CD14-positive monocyte (primary cell): ENCODE measurements around the gene POR. TPM values are rescaled to one million over a fixed set of nuclear protein-coding genes. Genes with fewer than 3 reads are reported as not detected.

ENCODE experiments used
- DNase-seq, 3 donors: peaks; one replicate each; pipeline ENCODE4 v3.0.0-alpha.2; 2011 to 2022
- H2AFZ ChIP-seq: 2 replicates; pipeline ENCODE4 v1.6.0; 2012; ENCODE audit warnings: mild to moderate bottlenecking, low read depth, low read length, inconsistent platforms; ENCODE audit not compliant: insufficient read depth, poor library complexity, severe bottlenecking
- H3K27ac ChIP-seq, 2 donors: 1 replicate in 1 of 2; 2 replicates in 1 of 2; pipeline ENCODE4 v1.5.1; 2012 to 2013; ENCODE audit warnings: low read length in 2 of 2, control low read depth in 1 of 2, inconsistent platforms in 1 of 2, low read depth in 1 of 2, mild to moderate bottlenecking in 1 of 2
- H3K27me3 ChIP-seq, 2 donors: one replicate each; pipeline versions ENCODE4 v1.6.0 to v1.6.1; 2011 to 2013; ENCODE audit warnings: low read length in 2 of 2; ENCODE audit not compliant: control insufficient read depth in 2 of 2, insufficient read depth in 2 of 2
- H3K36me3 ChIP-seq, 2 donors: replicated peaks in 1 of 2; 1 replicate in 1 of 2; 2 replicates in 1 of 2; pipeline versions ENCODE4 v1.5.1 to v1.6.1; 2012 to 2013; ENCODE audit warnings: low read length in 2 of 2, control low read depth in 1 of 2, inconsistent platforms in 1 of 2, mild to moderate bottlenecking in 1 of 2; ENCODE audit not compliant: insufficient read depth in 2 of 2, control insufficient read depth in 1 of 2
- H3K4me1 ChIP-seq, 2 donors: 1 replicate in 1 of 2; 2 replicates in 1 of 2; pipeline versions ENCODE4 v1.5.1 to v1.6.1; 2012 to 2013; ENCODE audit warnings: low read length in 2 of 2, control low read depth in 1 of 2, inconsistent platforms in 1 of 2, mild to moderate bottlenecking in 1 of 2, moderate library complexity in 1 of 2; ENCODE audit not compliant: insufficient read depth in 2 of 2, control insufficient read depth in 1 of 2
- H3K4me2 ChIP-seq: replicated peaks from 2 replicates; pipeline ENCODE3; 2012; ENCODE audit warnings: low read length, moderate library complexity, mild to moderate bottlenecking; ENCODE audit not compliant: poor library complexity, severe bottlenecking; ENCODE audit errors: extremely low read depth
- H3K4me3 ChIP-seq, 3 experiments: fragments of 200-600 bp in 1 of 3; sonication (generic) in 1 of 3; replicated peaks in 1 of 3; 1 replicate in 2 of 3; 2 replicates in 1 of 3; pipeline ENCODE4 v1.5.1; 2011 to 2013; ENCODE audit warnings: low read length in 3 of 3, mild to moderate bottlenecking in 3 of 3, control low read depth in 2 of 3, low read depth in 2 of 3, inconsistent platforms in 1 of 3, moderate library complexity in 1 of 3
- H3K79me2 ChIP-seq: 2 replicates; pipeline ENCODE4 v1.6.0; 2012; ENCODE audit warnings: mild to moderate bottlenecking, control low read depth, inconsistent platforms, low read length, moderate library complexity; ENCODE audit not compliant: insufficient read depth
- H3K9ac ChIP-seq: 2 replicates; pipeline ENCODE4 v1.6.0; 2017; ENCODE audit warnings: low read length, mild to moderate bottlenecking; ENCODE audit not compliant: insufficient read depth, poor library complexity, severe bottlenecking
- H3K9me3 ChIP-seq, 2 donors: replicated peaks in 1 of 2; 1 replicate in 1 of 2; 2 replicates in 1 of 2; pipeline versions ENCODE4 v1.5.1 to v1.6.1; 2012 to 2013; ENCODE audit warnings: low read length in 2 of 2, control low read depth in 1 of 2; ENCODE audit not compliant: control insufficient read depth in 1 of 2, insufficient read depth in 1 of 2
- H4K20me1 ChIP-seq: 2 replicates; pipeline ENCODE4 v1.6.0; 2012; ENCODE audit warnings: mild to moderate bottlenecking, low read length, control low read depth, moderate library complexity; ENCODE audit not compliant: insufficient read depth
- H3K27ac Mint-ChIP-seq, 7 donors: one replicate each; pipeline ENCODE4 v1.8.0; 2020; ENCODE audit warnings: mild to moderate bottlenecking in 7 of 7, mixed read lengths in 7 of 7, moderate library complexity in 6 of 7, inconsistent platforms in 2 of 7
- H3K27me3 Mint-ChIP-seq, 3 donors: one replicate each; pipeline ENCODE4 v1.8.0; 2021 to 2022; ENCODE audit warnings: low read depth in 3 of 3, mild to moderate bottlenecking in 3 of 3, mixed read lengths in 3 of 3, moderate library complexity in 3 of 3, inconsistent platforms in 1 of 3
- H3K36me3 Mint-ChIP-seq, 2 donors: one replicate each; pipeline ENCODE4 v1.8.0; 2020; ENCODE audit warnings: mixed read lengths in 2 of 2, inconsistent platforms in 1 of 2, mild to moderate bottlenecking in 1 of 2
- H3K4me1 Mint-ChIP-seq: one replicate; pipeline ENCODE4 v1.8.0; 2020; ENCODE audit warnings: mild to moderate bottlenecking, mixed read lengths
- H3K4me3 Mint-ChIP-seq, 2 donors: one replicate each; pipeline ENCODE4 v1.8.0; 2020; ENCODE audit warnings: mild to moderate bottlenecking in 2 of 2, mixed read lengths in 2 of 2, moderate library complexity in 1 of 2
- H3K9me3 Mint-ChIP-seq, 7 donors: one replicate each; pipeline ENCODE4 v1.8.0; 2020 to 2022; ENCODE audit warnings: mixed read lengths in 7 of 7, mild to moderate bottlenecking in 6 of 7, moderate library complexity in 6 of 7, inconsistent platforms in 2 of 7
- WGBS: methylation state at CpG from one replicate; pipeline ENCODE4 v1.1.5; 2013; ENCODE audit warnings: missing lambda C conversion rate; ENCODE audit not compliant: insufficient coverage; 5-methylcytosine and 5-hydroxymethylcytosine counted together
- intact Hi-C, 2 donors: fragments of 100-400 bp; cut with micrococcal nuclease; formaldehyde crosslinking; loops; one replicate each; pipeline versions ENCODE4 v1.15.0 to v1.15.1; 2023
- polyA plus RNA-seq, 3 donors: library from polyadenylated mRNA; depleted of rRNA in 1 of 3; unstranded in 2 of 3; stranded (reverse) in 1 of 3; fragments of 300-500 nt in 2 of 3; fragments of >200 nt in 1 of 3; fragmentation: Illumina TruSeq in 2 of 3; gene quantifications; 1 replicate in 2 of 3; 2 replicates in 1 of 3; pipeline ENCODE4 v1.2.3, GENCODE V29; 2012 to 2021
- TF ChIP-seq, protein P1 (sequence below): fragments of 200-600 bp; IDR thresholded peaks from one replicate; pipeline ENCODE4 v1.8.0; 2022; ENCODE audit warnings: antibody characterized with exemption, mild to moderate bottlenecking

The POR gene
- polyA plus RNA-seq, 3 donors: 90.5 to 102 (median 98.1) TPM

DNA sequence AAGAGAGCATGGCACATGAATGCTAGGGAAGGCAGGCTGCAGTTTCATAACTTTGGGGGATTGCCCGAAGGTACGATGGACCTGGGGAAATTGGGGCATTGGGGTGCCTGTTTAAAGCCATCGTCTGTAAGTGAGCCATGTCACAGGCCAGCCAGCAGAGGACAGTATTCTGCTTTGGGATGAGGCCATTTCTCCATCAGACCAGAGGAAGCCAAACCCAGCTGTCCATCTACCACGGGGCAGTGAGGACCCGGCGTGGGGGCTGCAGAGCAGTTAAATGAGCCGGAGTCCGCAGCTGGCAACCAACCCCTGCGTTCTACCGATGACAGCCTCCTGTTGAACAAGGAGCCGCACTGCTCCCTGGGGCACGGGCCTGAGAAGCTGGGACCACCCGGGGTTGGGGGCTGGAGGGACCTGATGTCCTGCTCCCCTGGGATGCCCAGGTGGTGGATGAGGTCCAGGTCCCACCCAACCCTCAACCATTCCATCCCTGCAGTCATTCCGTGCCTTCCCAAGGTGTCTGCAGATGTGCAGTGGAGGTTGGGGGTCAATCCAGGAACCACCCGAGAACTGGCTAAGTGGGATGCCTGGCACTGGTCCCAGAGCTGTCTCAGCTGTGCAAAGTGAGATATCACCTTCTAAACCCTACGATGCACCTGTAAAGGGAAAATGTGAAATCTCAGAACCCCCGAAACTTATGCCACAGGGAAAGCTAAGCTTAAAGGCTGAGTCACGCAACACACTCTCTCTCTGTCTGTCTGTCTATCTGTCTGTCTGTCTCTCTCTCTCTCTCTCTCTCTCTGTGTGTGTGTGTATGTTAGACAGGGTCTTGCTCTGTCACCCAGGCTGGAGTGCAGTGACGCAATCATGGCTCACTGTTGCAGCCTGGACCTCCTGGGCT lies 48.2 kb upstream of the POR start:
- H3K79me2 ChIP-seq: no peaks in the 10 kb centered on the region
- WGBS: 32% methylated on average over 10 of the region's 19 CpGs
- Mint-ChIP-seq H3K4me3 (peak overlapping the region in 1 of 2 donors; percentile 48), H3K27me3 (peaks cover 6 to 10% (median 6%) of the 10 kb centered on the region in 3 donors), H3K27ac (peak overlapping the region in 4 of 7 donors; percentile 41 to 81 (median 67)), H3K4me1 (peaks cover 48% of the 10 kb centered on the region), H3K9me3 (peaks cover 0 to 4% (median 0%) of the 10 kb centered on the region in 7 donors), H3K36me3 (peaks cover 2 to 3% of the 10 kb centered on the region in 2 donors)
- no peaks in the 10 kb centered on the region for H3K36me3 ChIP-seq
- peak overlapping the region; percentile 34 for H3K4me2 ChIP-seq
- no peak overlapping the region for H3K9ac ChIP-seq
- no peak overlapping the region for H3K4me3 ChIP-seq
- no peaks in the 10 kb centered on the region for H3K27me3 ChIP-seq
- intact Hi-C loops: loop anchor here (2.0 to 10.0 kb wide), 2 partner anchors 52 to 154 kb away; partner anchors contain the start of gene CCL24 (in 1 of the 2)
- H3K9me3 ChIP-seq: no peaks in the 10 kb centered on the region
- TF ChIP-seq, protein P1, sequence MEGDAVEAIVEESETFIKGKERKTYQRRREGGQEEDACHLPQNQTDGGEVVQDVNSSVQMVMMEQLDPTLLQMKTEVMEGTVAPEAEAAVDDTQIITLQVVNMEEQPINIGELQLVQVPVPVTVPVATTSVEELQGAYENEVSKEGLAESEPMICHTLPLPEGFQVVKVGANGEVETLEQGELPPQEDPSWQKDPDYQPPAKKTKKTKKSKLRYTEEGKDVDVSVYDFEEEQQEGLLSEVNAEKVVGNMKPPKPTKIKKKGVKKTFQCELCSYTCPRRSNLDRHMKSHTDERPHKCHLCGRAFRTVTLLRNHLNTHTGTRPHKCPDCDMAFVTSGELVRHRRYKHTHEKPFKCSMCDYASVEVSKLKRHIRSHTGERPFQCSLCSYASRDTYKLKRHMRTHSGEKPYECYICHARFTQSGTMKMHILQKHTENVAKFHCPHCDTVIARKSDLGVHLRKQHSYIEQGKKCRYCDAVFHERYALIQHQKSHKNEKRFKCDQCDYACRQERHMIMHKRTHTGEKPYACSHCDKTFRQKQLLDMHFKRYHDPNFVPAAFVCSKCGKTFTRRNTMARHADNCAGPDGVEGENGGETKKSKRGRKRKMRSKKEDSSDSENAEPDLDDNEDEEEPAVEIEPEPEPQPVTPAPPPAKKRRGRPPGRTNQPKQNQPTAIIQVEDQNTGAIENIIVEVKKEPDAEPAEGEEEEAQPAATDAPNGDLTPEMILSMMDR: peak; percentile 92
- peaks cover 29% of the 10 kb centered on the region in 2 donors for H3K4me1 ChIP-seq
- no peaks in the 10 kb centered on the region for H4K20me1 ChIP-seq
- DNase-seq: peak; percentile 62 to 79 (median 78)
- H2AFZ ChIP-seq: peak overlapping the region; percentile 23
- H3K27ac ChIP-seq: no peak overlapping the region

DNA sequence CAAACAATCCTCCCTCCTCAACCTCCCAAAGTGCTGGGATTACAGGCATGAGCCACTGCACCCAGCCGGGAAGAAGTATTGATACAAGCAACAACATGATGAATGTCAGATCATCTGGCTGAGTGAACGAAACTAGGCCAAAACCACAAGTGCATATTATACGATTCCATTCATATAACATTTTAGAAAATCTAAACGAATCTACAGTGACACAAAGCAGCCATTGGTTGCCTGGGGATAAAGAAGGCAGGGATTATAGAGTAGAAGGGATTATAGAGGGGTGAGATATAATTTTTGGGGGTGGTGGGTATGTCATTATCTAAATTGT lies 47.6 kb upstream of the POR start:
- no peak overlapping the region for H3K9ac ChIP-seq
- intact Hi-C loops: loop anchor here (2.0 to 10.0 kb wide), 2 partner anchors 53 to 153 kb away; partner anchors contain the start of gene CCL24 (in 1 of the 2)
- 60% methylated on average over 1 of the region's 4 CpGs for WGBS

More for the DNA sequence above, 47.6 kb upstream of the POR start:
- H3K9me3 Mint-ChIP-seq: peaks cover 0 to 4% (median 0%) of the 10 kb centered on the region in 7 donors
- peaks cover 6 to 10% (median 6%) of the 10 kb centered on the region in 3 donors for H3K27me3 Mint-ChIP-seq
- Histone ChIP-seq H3K27ac (no peak overlapping the region), H2AFZ (peak overlapping the region; percentile 23), H3K27me3 (no peaks in the 10 kb centered on the region), H3K4me2 (no peak overlapping the region), H4K20me1 (no peaks in the 10 kb centered on the region), H3K9me3 (no peaks in the 10 kb centered on the region), H3K79me2 (no peaks in the 10 kb centered on the region), H3K4me3 (no peak overlapping the region), H3K36me3 (no peaks in the 10 kb centered on the region), H3K4me1 (peaks cover 29 to 30% of the 10 kb centered on the region in 2 donors)
- H3K36me3 Mint-ChIP-seq: peaks cover 2 to 3% of the 10 kb centered on the region in 2 donors
- no peak overlapping the region for H3K4me3 Mint-ChIP-seq
- H3K27ac Mint-ChIP-seq: peak overlapping the region in 3 of 7 donors; percentile 53 to 81 (median 65)
- TF ChIP-seq, protein P1: no peak
- H3K4me1 Mint-ChIP-seq: peaks cover 49% of the 10 kb centered on the region
- DNase-seq: no peak
